HL-60 (cell line): ENCODE measurements around the gene COASY.

Experiments
- GABPA ChIP-seq: IDR thresholded peaks from 2 replicates; pipeline ENCODE4 v1.6.1; 2012; ENCODE audit warnings: low read depth
- TF ChIP-seq, protein P1 (sequence below): IDR thresholded peaks from one replicate; pipeline ENCODE4 v1.5.1; 2011; ENCODE audit warnings: low read length, control low read depth, inconsistent platforms; ENCODE audit not compliant: insufficient read depth
- TF ChIP-seq, protein P2 (sequence below): IDR thresholded peaks from 2 replicates; pipeline ENCODE4 v1.6.1; 2012; ENCODE audit warnings: low read depth; ENCODE audit not compliant: insufficient replicate concordance

DNA sequence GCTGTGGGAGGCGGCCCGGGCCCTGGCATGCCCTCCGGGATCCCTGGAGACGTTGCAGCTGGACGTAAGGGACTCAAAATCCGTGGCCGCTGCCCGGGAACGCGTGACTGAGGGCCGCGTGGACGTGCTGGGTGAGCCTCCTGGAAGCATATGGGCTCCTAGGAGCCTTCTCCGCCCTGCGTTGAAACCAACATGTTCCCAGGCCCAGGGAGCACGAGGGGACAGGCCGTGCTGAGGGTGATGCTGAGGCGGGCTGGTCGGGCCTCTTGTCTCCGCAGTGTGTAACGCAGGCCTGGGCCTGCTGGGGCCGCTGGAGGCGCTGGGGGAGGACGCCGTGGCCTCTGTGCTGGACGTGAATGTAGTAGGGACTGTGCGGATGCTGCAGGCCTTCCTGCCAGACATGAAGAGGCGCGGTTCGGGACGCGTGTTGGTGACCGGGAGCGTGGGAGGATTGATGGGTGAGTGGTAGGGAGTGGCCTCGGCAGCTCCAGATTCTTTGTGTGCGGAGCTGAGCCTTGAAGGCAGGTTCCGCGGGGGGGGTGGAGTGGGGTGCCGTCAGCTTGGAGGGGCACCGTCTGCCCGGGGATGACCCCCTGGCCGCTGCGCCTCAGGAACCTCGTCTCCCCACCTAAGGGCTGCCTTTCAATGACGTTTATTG, 8.7 kb upstream of the COASY start:
- TF ChIP-seq, protein P1, sequence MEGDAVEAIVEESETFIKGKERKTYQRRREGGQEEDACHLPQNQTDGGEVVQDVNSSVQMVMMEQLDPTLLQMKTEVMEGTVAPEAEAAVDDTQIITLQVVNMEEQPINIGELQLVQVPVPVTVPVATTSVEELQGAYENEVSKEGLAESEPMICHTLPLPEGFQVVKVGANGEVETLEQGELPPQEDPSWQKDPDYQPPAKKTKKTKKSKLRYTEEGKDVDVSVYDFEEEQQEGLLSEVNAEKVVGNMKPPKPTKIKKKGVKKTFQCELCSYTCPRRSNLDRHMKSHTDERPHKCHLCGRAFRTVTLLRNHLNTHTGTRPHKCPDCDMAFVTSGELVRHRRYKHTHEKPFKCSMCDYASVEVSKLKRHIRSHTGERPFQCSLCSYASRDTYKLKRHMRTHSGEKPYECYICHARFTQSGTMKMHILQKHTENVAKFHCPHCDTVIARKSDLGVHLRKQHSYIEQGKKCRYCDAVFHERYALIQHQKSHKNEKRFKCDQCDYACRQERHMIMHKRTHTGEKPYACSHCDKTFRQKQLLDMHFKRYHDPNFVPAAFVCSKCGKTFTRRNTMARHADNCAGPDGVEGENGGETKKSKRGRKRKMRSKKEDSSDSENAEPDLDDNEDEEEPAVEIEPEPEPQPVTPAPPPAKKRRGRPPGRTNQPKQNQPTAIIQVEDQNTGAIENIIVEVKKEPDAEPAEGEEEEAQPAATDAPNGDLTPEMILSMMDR, result no peak
- TF ChIP-seq, protein P2, sequence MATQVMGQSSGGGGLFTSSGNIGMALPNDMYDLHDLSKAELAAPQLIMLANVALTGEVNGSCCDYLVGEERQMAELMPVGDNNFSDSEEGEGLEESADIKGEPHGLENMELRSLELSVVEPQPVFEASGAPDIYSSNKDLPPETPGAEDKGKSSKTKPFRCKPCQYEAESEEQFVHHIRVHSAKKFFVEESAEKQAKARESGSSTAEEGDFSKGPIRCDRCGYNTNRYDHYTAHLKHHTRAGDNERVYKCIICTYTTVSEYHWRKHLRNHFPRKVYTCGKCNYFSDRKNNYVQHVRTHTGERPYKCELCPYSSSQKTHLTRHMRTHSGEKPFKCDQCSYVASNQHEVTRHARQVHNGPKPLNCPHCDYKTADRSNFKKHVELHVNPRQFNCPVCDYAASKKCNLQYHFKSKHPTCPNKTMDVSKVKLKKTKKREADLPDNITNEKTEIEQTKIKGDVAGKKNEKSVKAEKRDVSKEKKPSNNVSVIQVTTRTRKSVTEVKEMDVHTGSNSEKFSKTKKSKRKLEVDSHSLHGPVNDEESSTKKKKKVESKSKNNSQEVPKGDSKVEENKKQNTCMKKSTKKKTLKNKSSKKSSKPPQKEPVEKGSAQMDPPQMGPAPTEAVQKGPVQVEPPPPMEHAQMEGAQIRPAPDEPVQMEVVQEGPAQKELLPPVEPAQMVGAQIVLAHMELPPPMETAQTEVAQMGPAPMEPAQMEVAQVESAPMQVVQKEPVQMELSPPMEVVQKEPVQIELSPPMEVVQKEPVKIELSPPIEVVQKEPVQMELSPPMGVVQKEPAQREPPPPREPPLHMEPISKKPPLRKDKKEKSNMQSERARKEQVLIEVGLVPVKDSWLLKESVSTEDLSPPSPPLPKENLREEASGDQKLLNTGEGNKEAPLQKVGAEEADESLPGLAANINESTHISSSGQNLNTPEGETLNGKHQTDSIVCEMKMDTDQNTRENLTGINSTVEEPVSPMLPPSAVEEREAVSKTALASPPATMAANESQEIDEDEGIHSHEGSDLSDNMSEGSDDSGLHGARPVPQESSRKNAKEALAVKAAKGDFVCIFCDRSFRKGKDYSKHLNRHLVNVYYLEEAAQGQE, result no peak
- TF ChIP-seq GABPA, result no peak
